ENCODE results near the gene PAPPA2. TPM values are rescaled to one million over a fixed set of nuclear protein-coding genes. Genes with fewer than 3 reads are reported as not detected.

Gene PAPPA2
- total and polyA plus RNA-seq, 2 donors (not counting 1 experiment from before 2014, with no cell fraction given) = not detected

DNA sequence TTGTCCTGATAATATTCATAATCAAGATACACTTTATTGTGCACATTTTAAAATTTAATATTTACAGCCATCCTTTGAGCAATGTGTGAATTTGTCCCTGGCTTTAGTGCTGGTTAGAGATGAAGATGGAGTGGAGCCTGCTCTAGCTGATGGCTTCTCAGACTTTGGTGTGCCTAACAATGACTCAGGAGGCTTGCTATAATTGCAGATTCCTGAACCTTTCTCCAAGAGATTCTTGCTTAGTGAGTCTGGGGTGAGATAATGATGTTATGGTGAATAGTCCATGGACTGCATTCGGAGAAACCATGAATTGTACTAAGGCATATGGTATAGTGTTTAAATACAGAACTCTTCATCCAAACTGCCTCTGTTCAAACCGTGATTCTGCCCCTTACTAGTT lies 307.1 kb downstream of the PAPPA2 start:
- no peak for TF ChIP-seq EZH2 (IDR thresholded peaks at IDR 0.05; ENCODE audit: borderline replicate concordance, insufficient read depth, low read depth, low read length, poor library complexity, severe bottlenecking)
- TF ChIP-seq, protein P1, sequence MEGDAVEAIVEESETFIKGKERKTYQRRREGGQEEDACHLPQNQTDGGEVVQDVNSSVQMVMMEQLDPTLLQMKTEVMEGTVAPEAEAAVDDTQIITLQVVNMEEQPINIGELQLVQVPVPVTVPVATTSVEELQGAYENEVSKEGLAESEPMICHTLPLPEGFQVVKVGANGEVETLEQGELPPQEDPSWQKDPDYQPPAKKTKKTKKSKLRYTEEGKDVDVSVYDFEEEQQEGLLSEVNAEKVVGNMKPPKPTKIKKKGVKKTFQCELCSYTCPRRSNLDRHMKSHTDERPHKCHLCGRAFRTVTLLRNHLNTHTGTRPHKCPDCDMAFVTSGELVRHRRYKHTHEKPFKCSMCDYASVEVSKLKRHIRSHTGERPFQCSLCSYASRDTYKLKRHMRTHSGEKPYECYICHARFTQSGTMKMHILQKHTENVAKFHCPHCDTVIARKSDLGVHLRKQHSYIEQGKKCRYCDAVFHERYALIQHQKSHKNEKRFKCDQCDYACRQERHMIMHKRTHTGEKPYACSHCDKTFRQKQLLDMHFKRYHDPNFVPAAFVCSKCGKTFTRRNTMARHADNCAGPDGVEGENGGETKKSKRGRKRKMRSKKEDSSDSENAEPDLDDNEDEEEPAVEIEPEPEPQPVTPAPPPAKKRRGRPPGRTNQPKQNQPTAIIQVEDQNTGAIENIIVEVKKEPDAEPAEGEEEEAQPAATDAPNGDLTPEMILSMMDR (IDR thresholded peaks at IDR 0.05) = no peak
- ChIA-PET POLR2A (no interaction called here), CTCF (no interaction called here)
- H3K4me3 Mint-ChIP-seq = no peak overlapping the region
- H3K79me2 ChIP-seq (ENCODE audit: control insufficient read depth, insufficient read depth, low read length) = no peaks in the 10 kb centered on the region
- intact Hi-C loops (cut with micrococcal nuclease) = no loop called here
- no peaks in the 10 kb centered on the region for H3K27me3 Mint-ChIP-seq
- H3K27ac ChIP-seq (ENCODE audit: low read length in 2 of 2) = no peak overlapping the region
- no peaks in the 10 kb centered on the region for H3K9me3 Mint-ChIP-seq (ENCODE audit: insufficient read depth)
- H3K4me1 Mint-ChIP-seq = no peaks in the 10 kb centered on the region
- no peak overlapping the region for H3K4me2 ChIP-seq (replicated peaks; ENCODE audit: low read depth, low read length, poor library complexity, severe bottlenecking)
- H3K27ac Mint-ChIP-seq = no peak overlapping the region
- H3K9ac ChIP-seq (ENCODE audit: low read length) = no peak overlapping the region
- no peaks in the 10 kb centered on the region for H3K36me3 ChIP-seq (replicated peaks in 1 of 2; ENCODE audit: control extremely low read depth in 1 of 2, control insufficient read depth in 1 of 2, extremely low read depth in 1 of 2, insufficient read depth in 2 of 2, low read length in 1 of 2)
- ATAC-seq (ENCODE audit: low read depth) = no peak
- no peaks in the 10 kb centered on the region for H3K9me3 ChIP-seq (ENCODE audit: control extremely low read depth in 1 of 3, control insufficient read depth in 2 of 3, insufficient read depth in 1 of 3, low read length in 2 of 3)
- H2AFZ ChIP-seq (ENCODE audit: insufficient read depth, low read depth, low read length, poor library complexity, severe bottlenecking) = no peak overlapping the region
- no peaks in the 10 kb centered on the region for H3K27me3 ChIP-seq (replicated peaks in 1 of 4; ENCODE audit: control extremely low read depth in 1 of 4, control insufficient read depth in 3 of 4, insufficient read depth in 4 of 4, low read length in 3 of 4)
- no peak overlapping the region for H3K4me3 ChIP-seq (ENCODE audit: control extremely low read depth in 1 of 5, extremely low read depth in 1 of 5, insufficient read depth in 1 of 5, low read depth in 2 of 5, low read length in 4 of 5)
- WGBS (ENCODE audit: insufficient coverage) = no CpG with 5 or more reads among the region's 2 CpGs
- DNase-seq = no peak
- H4K20me1 ChIP-seq (ENCODE audit: control insufficient read depth, insufficient read depth, low read length, poor library complexity, severe bottlenecking) = no peaks in the 10 kb centered on the region
- no peaks in the 10 kb centered on the region for H3K4me1 ChIP-seq (ENCODE audit: control insufficient read depth in 2 of 2, insufficient read depth in 2 of 2, low read length in 2 of 2)

DNA sequence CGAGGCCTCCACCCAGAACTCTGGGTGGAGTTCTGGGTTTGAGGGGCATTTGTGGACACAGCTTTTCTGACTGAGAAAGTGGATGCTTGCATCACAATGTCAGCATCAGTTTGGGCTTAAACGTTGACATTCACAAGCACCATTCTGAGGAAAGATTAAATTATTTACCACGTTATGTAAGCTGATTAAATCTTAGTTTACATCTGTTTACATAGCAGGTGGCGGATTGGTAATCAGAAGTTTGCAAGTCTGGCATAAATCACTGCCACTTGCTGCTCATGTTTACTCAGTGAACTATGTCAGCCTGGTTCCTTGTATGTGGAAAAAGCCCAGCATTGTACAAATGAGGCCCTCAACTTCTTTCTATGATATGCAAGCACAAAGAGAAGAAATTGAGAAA lies 310.1 kb downstream of the PAPPA2 start:
- WGBS (ENCODE audit: insufficient coverage) = 71% methylated on average over 1 of the region's 4 CpGs
- no peaks in the 10 kb centered on the region for H3K4me1 Mint-ChIP-seq
- H3K27me3 Mint-ChIP-seq = no peaks in the 10 kb centered on the region
- Histone ChIP-seq H3K27ac (ENCODE audit: low read length in 2 of 2) (no peak overlapping the region), H3K27me3 (replicated peaks in 1 of 4; ENCODE audit: control extremely low read depth in 1 of 4, control insufficient read depth in 3 of 4, insufficient read depth in 4 of 4, low read length in 3 of 4) (no peaks in the 10 kb centered on the region), H3K9me3 (ENCODE audit: control extremely low read depth in 1 of 3, control insufficient read depth in 2 of 3, insufficient read depth in 1 of 3, low read length in 2 of 3) (no peaks in the 10 kb centered on the region), H4K20me1 (ENCODE audit: control insufficient read depth, insufficient read depth, low read length, poor library complexity, severe bottlenecking) (no peaks in the 10 kb centered on the region), H2AFZ (ENCODE audit: insufficient read depth, low read depth, low read length, poor library complexity, severe bottlenecking) (no peak overlapping the region), H3K4me2 (replicated peaks; ENCODE audit: low read depth, low read length, poor library complexity, severe bottlenecking) (no peak overlapping the region), H3K79me2 (ENCODE audit: control insufficient read depth, insufficient read depth, low read length) (no peaks in the 10 kb centered on the region), H3K4me1 (ENCODE audit: control insufficient read depth in 2 of 2, insufficient read depth in 2 of 2, low read length in 2 of 2) (no peaks in the 10 kb centered on the region), H3K4me3 (ENCODE audit: control extremely low read depth in 1 of 5, extremely low read depth in 1 of 5, insufficient read depth in 1 of 5, low read depth in 2 of 5, low read length in 4 of 5) (no peak overlapping the region), H3K9ac (ENCODE audit: low read length) (no peak overlapping the region), H3K36me3 (replicated peaks in 1 of 2; ENCODE audit: control extremely low read depth in 1 of 2, control insufficient read depth in 1 of 2, extremely low read depth in 1 of 2, insufficient read depth in 2 of 2, low read length in 1 of 2) (no peaks in the 10 kb centered on the region)
- CTCF ChIA-PET = no interaction called here
- POLR2A ChIA-PET = no interaction called here
- no peak for DNase-seq
- intact Hi-C loops (cut with micrococcal nuclease) = no loop called here
- no peak overlapping the region for H3K27ac Mint-ChIP-seq
- TF ChIP-seq, protein P1 (IDR thresholded peaks at IDR 0.05) = no peak
- no peak for TF ChIP-seq EZH2 (IDR thresholded peaks at IDR 0.05; ENCODE audit: borderline replicate concordance, insufficient read depth, low read depth, low read length, poor library complexity, severe bottlenecking)
- H3K9me3 Mint-ChIP-seq (ENCODE audit: insufficient read depth) = no peaks in the 10 kb centered on the region
- ATAC-seq (ENCODE audit: low read depth) = no peak
- no peak overlapping the region for H3K4me3 Mint-ChIP-seq

Measured in B cell (primary cell).